GM10266 (cell line): Measurements from ENCODE around the gene TNFRSF12A.

Experiments
- DNase-seq: peaks from one replicate; pipeline ENCODE4 v3.0.0; 2012; ENCODE audit errors: extremely low spot score
- CTCF ChIP-seq: IDR thresholded peaks from 2 replicates; pipeline ENCODE4 v1.5.1; 2012; ENCODE audit warnings: mild to moderate bottlenecking, low read depth; ENCODE audit not compliant: control insufficient read depth, insufficient read depth; ENCODE audit errors: missing control alignments

TNFRSF12A gene

GRCh38 chr16:2974319-2975056 lies 45.7 kb upstream of the TNFRSF12A start:
- no peak for TF ChIP-seq CTCF

GRCh38 chr16:2975161-2975795 lies 44.9 kb upstream of the TNFRSF12A start:
- TF ChIP-seq CTCF, result no peak
- no peak for DNase-seq

More at GRCh38 chr16:2974319-2975056, 45.7 kb upstream of the TNFRSF12A start:
- DNase-seq, result no peak

DNA sequence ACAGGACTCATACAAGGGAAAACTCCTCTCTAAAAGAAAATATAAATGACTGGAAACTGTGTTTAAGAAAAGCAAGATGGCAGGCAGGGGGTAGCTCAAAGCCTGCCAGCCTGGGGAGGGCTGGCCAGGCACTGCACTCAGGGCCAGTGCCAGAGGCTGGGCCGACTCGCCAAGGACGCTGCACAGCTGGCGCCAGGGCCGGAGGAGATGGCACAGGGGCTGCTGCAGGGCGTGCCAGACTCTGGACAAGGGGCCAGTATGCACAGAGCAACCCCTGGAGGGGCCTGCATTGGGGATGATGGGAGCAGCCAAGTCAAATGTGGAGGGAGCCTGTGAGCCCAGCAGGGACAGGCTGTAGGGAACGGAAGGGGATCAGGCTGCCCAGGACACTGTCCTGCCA lies 44.0 kb upstream of the TNFRSF12A start:
- TF ChIP-seq CTCF, result no peak
- DNase-seq, result no peak

GRCh38 chr16:2976673-2977072 lies 43.5 kb upstream of the TNFRSF12A start:
- DNase-seq, result no peak
- no peak for TF ChIP-seq CTCF

DNA sequence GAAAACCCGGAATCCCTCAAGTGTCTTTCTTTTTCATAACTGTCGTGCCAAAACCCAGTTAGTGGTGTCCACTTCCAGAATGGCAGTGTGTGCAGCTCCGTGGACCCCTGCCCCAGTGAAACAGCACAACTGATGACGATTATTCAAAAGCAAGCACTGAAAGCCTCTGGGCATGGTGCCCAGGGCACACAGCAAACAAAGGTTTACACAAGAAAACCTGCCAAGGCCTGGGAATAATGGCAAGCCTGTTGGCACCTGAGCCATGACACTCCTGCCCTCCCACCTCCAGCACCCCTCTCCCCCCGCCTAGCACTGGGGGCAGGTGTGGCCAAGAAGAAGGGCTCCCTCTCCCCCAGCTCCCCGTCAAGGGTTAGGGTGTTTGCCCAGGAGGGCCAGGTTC lies 42.7 kb upstream of the TNFRSF12A start:
- DNase-seq, result no peak
- TF ChIP-seq CTCF, result no peak

GRCh38 chr16:2979669-2980226 lies 40.4 kb upstream of the TNFRSF12A start:
- DNase-seq, result peak; percentile 43

More at GRCh38 chr16:2979669-2980226, 40.4 kb upstream of the TNFRSF12A start:
- no peak for TF ChIP-seq CTCF
